GM10266 (cell line): ENCODE measurements around the gene TRIAP1.
A peak's percentile ranks its signal among the peaks of the same experiment; 100 is the strongest.

Experiments used
- DNase-seq: peaks from one replicate; pipeline ENCODE4 v3.0.0; 2012; ENCODE audit errors: extremely low spot score
- TF ChIP-seq, protein P1 (sequence below): IDR thresholded peaks from 2 replicates; pipeline ENCODE4 v1.5.1; 2012; ENCODE audit warnings: mild to moderate bottlenecking, low read depth; ENCODE audit not compliant: control insufficient read depth, insufficient read depth; ENCODE audit errors: missing control alignments

Gene TRIAP1

GRCh38 chr12:120473807-120474615 is 27.8 kb upstream of the TRIAP1 start:
- DNase-seq = no peak
- TF ChIP-seq, protein P1, sequence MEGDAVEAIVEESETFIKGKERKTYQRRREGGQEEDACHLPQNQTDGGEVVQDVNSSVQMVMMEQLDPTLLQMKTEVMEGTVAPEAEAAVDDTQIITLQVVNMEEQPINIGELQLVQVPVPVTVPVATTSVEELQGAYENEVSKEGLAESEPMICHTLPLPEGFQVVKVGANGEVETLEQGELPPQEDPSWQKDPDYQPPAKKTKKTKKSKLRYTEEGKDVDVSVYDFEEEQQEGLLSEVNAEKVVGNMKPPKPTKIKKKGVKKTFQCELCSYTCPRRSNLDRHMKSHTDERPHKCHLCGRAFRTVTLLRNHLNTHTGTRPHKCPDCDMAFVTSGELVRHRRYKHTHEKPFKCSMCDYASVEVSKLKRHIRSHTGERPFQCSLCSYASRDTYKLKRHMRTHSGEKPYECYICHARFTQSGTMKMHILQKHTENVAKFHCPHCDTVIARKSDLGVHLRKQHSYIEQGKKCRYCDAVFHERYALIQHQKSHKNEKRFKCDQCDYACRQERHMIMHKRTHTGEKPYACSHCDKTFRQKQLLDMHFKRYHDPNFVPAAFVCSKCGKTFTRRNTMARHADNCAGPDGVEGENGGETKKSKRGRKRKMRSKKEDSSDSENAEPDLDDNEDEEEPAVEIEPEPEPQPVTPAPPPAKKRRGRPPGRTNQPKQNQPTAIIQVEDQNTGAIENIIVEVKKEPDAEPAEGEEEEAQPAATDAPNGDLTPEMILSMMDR = no peak

- DNase-seq = no peak
- TF ChIP-seq, protein P1 = no peak
Measured at GRCh38 chr12:120472521-120472920, 26.3 kb upstream of the TRIAP1 start.

DNA sequence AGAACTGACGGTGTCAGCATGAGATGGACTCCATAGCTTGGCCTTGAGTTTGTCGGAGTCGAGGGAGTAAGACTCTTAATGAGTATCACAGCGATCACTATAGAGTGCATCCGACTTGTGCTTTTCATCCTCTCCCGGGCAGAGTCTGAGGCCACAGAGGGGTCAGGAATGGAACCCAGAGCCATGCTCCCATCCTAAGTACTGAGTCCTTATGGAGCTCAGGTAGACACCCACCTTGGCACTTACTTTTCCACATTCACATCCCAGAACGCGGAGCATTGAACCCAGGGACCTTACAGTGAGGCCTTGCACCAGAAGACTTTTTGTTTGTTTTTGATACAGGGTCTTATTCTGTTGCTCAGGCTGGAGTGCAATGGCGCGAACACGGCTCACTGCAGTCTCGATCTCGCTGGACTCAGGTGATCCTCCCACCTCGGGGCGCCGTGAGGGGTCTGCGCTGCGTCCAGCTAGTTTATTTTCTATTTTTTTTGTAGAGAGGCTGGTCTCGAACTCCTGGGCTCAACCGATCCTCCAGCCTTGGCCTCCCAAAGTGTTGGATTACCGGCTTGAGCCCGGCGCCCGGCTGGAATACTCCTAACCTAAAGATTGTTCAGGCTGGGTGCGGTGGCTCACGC is 24.1 kb upstream of the TRIAP1 start:
- TF ChIP-seq, protein P1 = no peak
- DNase-seq = peak; percentile 40

DNA sequence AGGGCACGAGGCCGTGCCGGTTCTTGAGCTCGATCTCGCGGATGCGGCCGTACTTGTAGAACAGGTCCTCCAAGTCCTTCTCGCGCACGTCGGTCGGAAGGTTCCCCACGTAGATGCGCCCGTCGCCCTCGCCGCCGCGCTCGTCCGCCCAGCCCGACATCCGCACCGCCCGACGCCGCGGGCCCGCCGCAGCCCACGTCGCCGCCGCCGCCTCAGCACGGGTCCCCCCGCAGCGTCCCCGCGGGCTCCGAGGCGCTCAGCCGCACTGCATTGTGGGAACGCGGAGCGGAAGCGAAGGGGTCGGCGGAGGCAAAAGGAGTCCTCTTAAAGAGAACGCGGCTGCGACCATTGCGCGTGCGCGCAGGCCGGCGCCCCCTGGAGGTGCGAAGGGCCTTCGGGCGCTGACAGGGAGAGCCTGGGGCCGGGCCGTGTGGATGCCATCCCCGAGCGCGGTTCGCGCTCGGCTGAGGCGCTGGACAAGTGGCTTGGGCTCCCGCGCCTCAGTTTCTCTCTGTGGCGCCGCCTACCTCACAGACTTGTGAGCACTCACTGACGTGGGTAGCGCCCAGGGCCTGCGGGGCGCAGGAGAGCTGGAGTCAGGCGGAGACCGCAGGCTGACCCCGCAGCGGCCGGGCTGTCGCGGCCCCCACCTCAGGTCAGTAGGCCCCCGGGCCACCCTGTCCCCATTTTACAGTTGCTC is 23.4 kb upstream of the TRIAP1 start, which contains the start of gene SRSF9:
SRSF9 (minus strand) TSS at position 299 of the 700 bp plus-strand sequence; CDS start at position 160, 139 bp downstream.
- TF ChIP-seq, protein P1 = peak; percentile 94
- peak; percentile 99 for DNase-seq

- TF ChIP-seq, protein P1 = peak; percentile 42
- peak; percentile 74 for DNase-seq
Measured at GRCh38 chr12:120468821-120469449, 22.8 kb upstream of the TRIAP1 start.

- TF ChIP-seq, protein P1 = no peak
- peak; percentile 33 for DNase-seq
Measured at GRCh38 chr12:120468325-120468820, 22.2 kb upstream of the TRIAP1 start.
